NCI-H1417 treated with DMSO at 0.1 percent for 48 hours (cell line): ENCODE results near the gene KRT17.
A peak's percentile ranks its signal among the peaks of the same experiment; 100 is the strongest.

Experiments
- DNase-seq: peaks from one replicate; lab custom pipeline; 2025; lab: John Stamatoyannopoulos, UW

KRT17 gene

GRCh38 chr17:41571561-41572434, 52.6 kb downstream of the KRT17 start, which contains the start of gene KRT9:
Gene KRT9 (minus strand): TSS chr17:41572059. CDS start chr17:41571992, 67 bp downstream.
- DNase-seq: peak; percentile 32
